HEK293 (cell line): ENCODE results near the gene ABR.

Source experiments
- GLI2 ChIP-seq: fragments of 450-650 bp; formaldehyde crosslinking; IDR thresholded peaks from 2 replicates; pipeline ENCODE4; 2017; ENCODE audit warnings: missing biosample characterization, missing genetic modification characterization, low read depth, borderline replicate concordance
- GLIS1 ChIP-seq: fragments of 450-650 bp; formaldehyde crosslinking; IDR thresholded peaks from 2 replicates; pipeline ENCODE4 v1.5.1; 2016; ENCODE audit warnings: missing biosample characterization, missing genetic modification characterization
- KLF7 ChIP-seq: fragments of 450-650 bp; formaldehyde crosslinking; IDR thresholded peaks from 2 replicates; pipeline ENCODE4 v1.5.1; 2016; ENCODE audit warnings: missing biosample characterization, missing genetic modification characterization, borderline replicate concordance
- SALL2 ChIP-seq: fragments of 450-650 bp; formaldehyde crosslinking; IDR thresholded peaks from 2 replicates; pipeline ENCODE4 v1.5.0; 2017; ENCODE audit warnings: missing biosample characterization, mild to moderate bottlenecking, missing genetic modification characterization, borderline replicate concordance
- SETDB1 ChIP-seq: IDR thresholded peaks from one replicate; pipeline ENCODE4 v1.6.1; 2017; ENCODE audit warnings: mild to moderate bottlenecking, low read length, moderate library complexity, mixed read lengths; ENCODE audit not compliant: insufficient read length
- ZBTB1 ChIP-seq: fragments of 450-650 bp; formaldehyde crosslinking; IDR thresholded peaks from 2 replicates; pipeline ENCODE4 v1.5.1; 2016; ENCODE audit warnings: missing biosample characterization, missing genetic modification characterization
- ZBTB26 ChIP-seq: fragments of 450-650 bp; formaldehyde crosslinking; optimal IDR thresholded peaks from 2 replicates; pipeline ENCODE3; 2016; ENCODE audit warnings: missing biosample characterization, mild to moderate bottlenecking, missing genetic modification characterization
- ZNF114 ChIP-seq: fragments of 450-650 bp; formaldehyde crosslinking; IDR thresholded peaks from 2 replicates; pipeline ENCODE4 v1.5.0; 2017; ENCODE audit warnings: missing biosample characterization, missing genetic modification characterization
- ZNF132 ChIP-seq: fragments of 450-650 bp; formaldehyde crosslinking; IDR thresholded peaks from 2 replicates; pipeline ENCODE4 v1.5.1; 2017; ENCODE audit warnings: missing biosample characterization, missing genetic modification characterization, borderline replicate concordance
- ZNF157 ChIP-seq: fragments of 450-650 bp; formaldehyde crosslinking; IDR thresholded peaks from 2 replicates; pipeline ENCODE4 v1.5.1; 2016; ENCODE audit warnings: missing biosample characterization, missing genetic modification characterization
- ZNF202 ChIP-seq: fragments of 450-650 bp; formaldehyde crosslinking; IDR thresholded peaks from 2 replicates; pipeline ENCODE4 v1.5.1; 2016; ENCODE audit warnings: missing biosample characterization, missing genetic modification characterization, borderline replicate concordance
- ZNF223 ChIP-seq: fragments of 450-650 bp; formaldehyde crosslinking; IDR thresholded peaks from 2 replicates; pipeline ENCODE4 v1.5.1; 2016; ENCODE audit warnings: missing biosample characterization, missing genetic modification characterization
- ZNF266 ChIP-seq: fragments of 450-650 bp; formaldehyde crosslinking; IDR thresholded peaks from 2 replicates; pipeline ENCODE4 v1.5.1; 2016; ENCODE audit warnings: missing biosample characterization, missing genetic modification characterization, low read depth
- ZNF404 ChIP-seq: fragments of 450-650 bp; formaldehyde crosslinking; IDR thresholded peaks from 2 replicates; pipeline ENCODE4 v1.5.1; 2017; ENCODE audit warnings: missing biosample characterization, missing genetic modification characterization
- ZNF501 ChIP-seq: fragments of 450-650 bp; formaldehyde crosslinking; IDR thresholded peaks from 2 replicates; pipeline ENCODE4 v1.5.1; 2016; ENCODE audit warnings: missing biosample characterization, missing genetic modification characterization
- ZNF530 ChIP-seq: fragments of 450-650 bp; formaldehyde crosslinking; IDR thresholded peaks from 2 replicates; pipeline ENCODE4 v1.5.1; 2016; ENCODE audit warnings: low read depth, missing biosample characterization, missing genetic modification characterization
- ZNF629 ChIP-seq: fragments of 450-650 bp; formaldehyde crosslinking; IDR thresholded peaks from 2 replicates; pipeline ENCODE4 v1.5.1; 2017; ENCODE audit warnings: missing biosample characterization, missing genetic modification characterization
- ZNF645 ChIP-seq: fragments of 450-650 bp; formaldehyde crosslinking; IDR thresholded peaks from 2 replicates; pipeline ENCODE4; 2016; ENCODE audit warnings: missing biosample characterization, missing genetic modification characterization
- ZNF670 ChIP-seq: fragments of 450-650 bp; formaldehyde crosslinking; IDR thresholded peaks from 2 replicates; pipeline ENCODE4 v1.5.1; 2016; ENCODE audit warnings: missing biosample characterization, missing genetic modification characterization, low read depth
- ZNF768 ChIP-seq: fragments of 450-650 bp; formaldehyde crosslinking; IDR thresholded peaks from 2 replicates; pipeline ENCODE4 v1.5.1; 2018; ENCODE audit warnings: missing biosample characterization, mild to moderate bottlenecking, missing genetic modification characterization
- ZSCAN5A ChIP-seq: fragments of 450-650 bp; formaldehyde crosslinking; IDR thresholded peaks from 2 replicates; pipeline ENCODE4 v1.5.1; 2016; ENCODE audit warnings: missing biosample characterization, missing genetic modification characterization
- TF ChIP-seq, protein P1 (sequence below): fragments of 450-650 bp; formaldehyde crosslinking; IDR thresholded peaks from 2 replicates; pipeline ENCODE4 v1.5.1; 2016; ENCODE audit warnings: missing biosample characterization, missing genetic modification characterization
- TF ChIP-seq, protein P2 (sequence below): fragments of 450-650 bp; formaldehyde crosslinking; IDR thresholded peaks from 2 replicates; pipeline ENCODE4 v1.5.1; 2016; ENCODE audit warnings: missing biosample characterization, missing genetic modification characterization, low read depth
- TF ChIP-seq, protein P3 (sequence below): fragments of 450-650 bp; formaldehyde crosslinking; IDR thresholded peaks from 2 replicates; pipeline ENCODE4 v1.5.1; 2016; ENCODE audit warnings: missing biosample characterization, missing genetic modification characterization

ABR gene

GRCh38 chr17:996554-997344, 183.0 kb downstream of the ABR start, which contains the start of gene TIMM22 (continued):
- peak; percentile 72; the same call in 1 of the 2 replicates for TF ChIP-seq ZSCAN5A (tag by site-specific recombination)
- peak; percentile 92 for TF ChIP-seq ZNF501 (tag by site-specific recombination)
- TF ChIP-seq, protein P1, sequence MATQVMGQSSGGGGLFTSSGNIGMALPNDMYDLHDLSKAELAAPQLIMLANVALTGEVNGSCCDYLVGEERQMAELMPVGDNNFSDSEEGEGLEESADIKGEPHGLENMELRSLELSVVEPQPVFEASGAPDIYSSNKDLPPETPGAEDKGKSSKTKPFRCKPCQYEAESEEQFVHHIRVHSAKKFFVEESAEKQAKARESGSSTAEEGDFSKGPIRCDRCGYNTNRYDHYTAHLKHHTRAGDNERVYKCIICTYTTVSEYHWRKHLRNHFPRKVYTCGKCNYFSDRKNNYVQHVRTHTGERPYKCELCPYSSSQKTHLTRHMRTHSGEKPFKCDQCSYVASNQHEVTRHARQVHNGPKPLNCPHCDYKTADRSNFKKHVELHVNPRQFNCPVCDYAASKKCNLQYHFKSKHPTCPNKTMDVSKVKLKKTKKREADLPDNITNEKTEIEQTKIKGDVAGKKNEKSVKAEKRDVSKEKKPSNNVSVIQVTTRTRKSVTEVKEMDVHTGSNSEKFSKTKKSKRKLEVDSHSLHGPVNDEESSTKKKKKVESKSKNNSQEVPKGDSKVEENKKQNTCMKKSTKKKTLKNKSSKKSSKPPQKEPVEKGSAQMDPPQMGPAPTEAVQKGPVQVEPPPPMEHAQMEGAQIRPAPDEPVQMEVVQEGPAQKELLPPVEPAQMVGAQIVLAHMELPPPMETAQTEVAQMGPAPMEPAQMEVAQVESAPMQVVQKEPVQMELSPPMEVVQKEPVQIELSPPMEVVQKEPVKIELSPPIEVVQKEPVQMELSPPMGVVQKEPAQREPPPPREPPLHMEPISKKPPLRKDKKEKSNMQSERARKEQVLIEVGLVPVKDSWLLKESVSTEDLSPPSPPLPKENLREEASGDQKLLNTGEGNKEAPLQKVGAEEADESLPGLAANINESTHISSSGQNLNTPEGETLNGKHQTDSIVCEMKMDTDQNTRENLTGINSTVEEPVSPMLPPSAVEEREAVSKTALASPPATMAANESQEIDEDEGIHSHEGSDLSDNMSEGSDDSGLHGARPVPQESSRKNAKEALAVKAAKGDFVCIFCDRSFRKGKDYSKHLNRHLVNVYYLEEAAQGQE (tag by site-specific recombination), result no peak; the same call in none of the 2 replicates
- TF ChIP-seq SALL2, result peak; percentile 92; the same call in 1 of the 2 replicates
- TF ChIP-seq ZNF530 (tag by site-specific recombination), result no peak
- TF ChIP-seq ZNF629, result peak; percentile 88
- TF ChIP-seq ZNF404 (tag by site-specific recombination), result no peak
- no peak for TF ChIP-seq ZNF223 (tag by site-specific recombination)
- TF ChIP-seq ZBTB26, result peak; percentile 97
- TF ChIP-seq, protein P2, sequence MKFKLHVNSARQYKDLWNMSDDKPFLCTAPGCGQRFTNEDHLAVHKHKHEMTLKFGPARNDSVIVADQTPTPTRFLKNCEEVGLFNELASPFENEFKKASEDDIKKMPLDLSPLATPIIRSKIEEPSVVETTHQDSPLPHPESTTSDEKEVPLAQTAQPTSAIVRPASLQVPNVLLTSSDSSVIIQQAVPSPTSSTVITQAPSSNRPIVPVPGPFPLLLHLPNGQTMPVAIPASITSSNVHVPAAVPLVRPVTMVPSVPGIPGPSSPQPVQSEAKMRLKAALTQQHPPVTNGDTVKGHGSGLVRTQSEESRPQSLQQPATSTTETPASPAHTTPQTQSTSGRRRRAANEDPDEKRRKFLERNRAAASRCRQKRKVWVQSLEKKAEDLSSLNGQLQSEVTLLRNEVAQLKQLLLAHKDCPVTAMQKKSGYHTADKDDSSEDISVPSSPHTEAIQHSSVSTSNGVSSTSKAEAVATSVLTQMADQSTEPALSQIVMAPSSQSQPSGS, result 0 out of 2 replicates have a peak, but pooled peaks have one; percentile 21
- TF ChIP-seq ZNF266 (tag by site-specific recombination), result no peak
- TF ChIP-seq ZNF645 (tag by site-specific recombination), result peak; percentile 50; the same call in 1 of the 2 replicates
- no peak for TF ChIP-seq ZNF114
- peak; percentile 88 for TF ChIP-seq ZBTB1 (tag by site-specific recombination)
- TF ChIP-seq ZNF202, result no peak
- no peak for TF ChIP-seq ZNF670 (tag by site-specific recombination)
- TF ChIP-seq, protein P3, sequence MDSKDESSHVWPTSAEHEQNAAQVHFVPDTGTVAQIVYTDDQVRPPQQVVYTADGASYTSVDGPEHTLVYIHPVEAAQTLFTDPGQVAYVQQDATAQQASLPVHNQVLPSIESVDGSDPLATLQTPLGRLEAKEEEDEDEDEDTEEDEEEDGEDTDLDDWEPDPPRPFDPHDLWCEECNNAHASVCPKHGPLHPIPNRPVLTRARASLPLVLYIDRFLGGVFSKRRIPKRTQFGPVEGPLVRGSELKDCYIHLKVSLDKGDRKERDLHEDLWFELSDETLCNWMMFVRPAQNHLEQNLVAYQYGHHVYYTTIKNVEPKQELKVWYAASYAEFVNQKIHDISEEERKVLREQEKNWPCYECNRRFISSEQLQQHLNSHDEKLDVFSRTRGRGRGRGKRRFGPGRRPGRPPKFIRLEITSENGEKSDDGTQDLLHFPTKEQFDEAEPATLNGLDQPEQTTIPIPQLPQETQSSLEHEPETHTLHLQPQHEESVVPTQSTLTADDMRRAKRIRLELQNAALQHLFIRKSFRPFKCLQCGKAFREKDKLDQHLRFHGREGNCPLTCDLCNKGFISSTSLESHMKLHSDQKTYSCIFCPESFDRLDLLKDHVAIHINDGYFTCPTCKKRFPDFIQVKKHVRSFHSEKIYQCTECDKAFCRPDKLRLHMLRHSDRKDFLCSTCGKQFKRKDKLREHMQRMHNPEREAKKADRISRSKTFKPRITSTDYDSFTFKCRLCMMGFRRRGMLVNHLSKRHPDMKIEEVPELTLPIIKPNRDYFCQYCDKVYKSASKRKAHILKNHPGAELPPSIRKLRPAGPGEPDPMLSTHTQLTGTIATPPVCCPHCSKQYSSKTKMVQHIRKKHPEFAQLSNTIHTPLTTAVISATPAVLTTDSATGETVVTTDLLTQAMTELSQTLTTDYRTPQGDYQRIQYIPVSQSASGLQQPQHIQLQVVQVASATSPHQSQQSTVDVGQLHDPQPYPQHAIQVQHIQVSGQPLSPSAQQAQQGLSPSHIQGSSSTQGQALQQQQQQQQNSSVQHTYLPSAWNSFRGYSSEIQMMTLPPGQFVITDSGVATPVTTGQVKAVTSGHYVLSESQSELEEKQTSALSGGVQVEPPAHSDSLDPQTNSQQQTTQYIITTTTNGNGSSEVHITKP, result peak; percentile 41; the same call in 1 of the 2 replicates
- TF ChIP-seq ZNF157, result 0 out of 2 replicates have a peak, but pooled peaks have one; percentile 25
- no peak for TF ChIP-seq SETDB1
- TF ChIP-seq KLF7 (tag by site-specific recombination), result peak; percentile 76; the same call in 1 of the 2 replicates
- no peak; the same call in 1 of the 2 replicates for TF ChIP-seq GLIS1
- no peak for TF ChIP-seq ZNF132 (tag by site-specific recombination)
- peak; percentile 8; the same call in 1 of the 2 replicates for TF ChIP-seq ZNF768
- TF ChIP-seq GLI2 (tag by site-specific recombination), result no peak; the same call in 1 of the 2 replicates
